ENCODE results near the gene TNFRSF25.
A peak's percentile ranks its signal among the peaks of the same experiment; 100 is the strongest.
"Not testable (repeated sequence)": the region's sequence is repeated elsewhere in the genome, so short reads cannot be mapped to it uniquely, and the experiment has no call there.

The TNFRSF25 gene

GRCh38 chr1:6450005-6450450 is 15.9 kb downstream of the TNFRSF25 start:
- DNase-seq, result peak; percentile 54

- peak; percentile 66 for DNase-seq
These were observed 17.0 kb downstream of the TNFRSF25 start for GRCh38 chr1:6448749-6449631.

GRCh38 chr1:6447818-6448748 is 17.9 kb downstream of the TNFRSF25 start:
- peak; percentile 49 for DNase-seq

- DNase-seq, result peak; percentile 80
These were observed 18.8 kb downstream of the TNFRSF25 start for GRCh38 chr1:6447016-6447817.

GRCh38 chr1:6446665-6447015 is 19.3 kb downstream of the TNFRSF25 start:
- no peak for DNase-seq

- not testable (repeated sequence) for DNase-seq
These were observed 20.0 kb downstream of the TNFRSF25 start for GRCh38 chr1:6445929-6446328.

- DNase-seq, result peak; percentile 63
These were observed 20.8 kb downstream of the TNFRSF25 start for GRCh38 chr1:6445062-6445763.

GRCh38 chr1:6444377-6444776 is 21.6 kb downstream of the TNFRSF25 start:
- no peak for DNase-seq

- no peak for DNase-seq
These were observed 22.4 kb downstream of the TNFRSF25 start for GRCh38 chr1:6443339-6444115.

GRCh38 chr1:6441586-6441985 is 24.4 kb downstream of the TNFRSF25 start:
- DNase-seq, result no peak

- DNase-seq, result peak; percentile 71
These were observed 25.5 kb downstream of the TNFRSF25 start for GRCh38 chr1:6440198-6441126.

GRCh38 chr1:6438047-6438525 is 27.9 kb downstream of the TNFRSF25 start:
- peak; percentile 87 for DNase-seq

- peak; percentile 49 for DNase-seq
These were observed 28.8 kb downstream of the TNFRSF25 start for GRCh38 chr1:6437012-6437700.

GRCh38 chr1:6436277-6436676 is 29.7 kb downstream of the TNFRSF25 start:
- DNase-seq, result not testable (repeated sequence)

- no peak for DNase-seq
These were observed 30.4 kb downstream of the TNFRSF25 start for GRCh38 chr1:6435547-6435946.

GRCh38 chr1:6435129-6435528 is 30.8 kb downstream of the TNFRSF25 start:
- DNase-seq, result peak; percentile 56

GRCh38 chr1:6434186-6434585 is 31.8 kb downstream of the TNFRSF25 start:
- peak; percentile 65 for DNase-seq

- DNase-seq, result peak; percentile 28
These were observed 34.1 kb downstream of the TNFRSF25 start for GRCh38 chr1:6431645-6432579.
